ENCODE data around the gene ZNF544. TPM values are rescaled to one million over a fixed set of nuclear protein-coding genes. Genes with fewer than 3 reads are reported as not detected.

The ZNF544 gene
- 33.8 TPM for polyA plus RNA-seq
- long read RNA-seq, donor 1, partial matches to known transcripts = 5 of 6 reads
- long read RNA-seq, donor 1, other reads (novel, unspliced or antisense) = 0 of 6 reads
- long read RNA-seq, donor 2 = 0 reads
- long read RNA-seq, donor 3, partial matches to known transcripts = 0 of 1 reads
- long read RNA-seq, donor 3, other reads (novel, unspliced or antisense) = 0 of 1 reads
- long read RNA-seq, donor 4 = 0 reads
- long read RNA-seq, donor 5 = 0 reads
- long read RNA-seq, donor 6, partial matches to known transcripts = 0 of 2 reads
- long read RNA-seq, donor 6, other reads (novel, unspliced or antisense) = 0 of 2 reads
- long read RNA-seq, donor 7, partial matches to known transcripts = 0 of 4 reads
- long read RNA-seq, donor 7, other reads (novel, unspliced or antisense) = 0 of 4 reads
- long read RNA-seq, donor 8, partial matches to known transcripts = 0 of 2 reads
- long read RNA-seq, donor 8, other reads (novel, unspliced or antisense) = 0 of 2 reads
- long read RNA-seq, donor 9, partial matches to known transcripts = 5 of 5 reads
- long read RNA-seq, donor 9, other reads (novel, unspliced or antisense) = 0 of 5 reads
- long read RNA-seq, donor 10, partial matches to known transcripts = 0 of 14 reads
- long read RNA-seq, donor 10, other reads (novel, unspliced or antisense) = 13 of 14 reads
- long read RNA-seq, donor 11 = 0 reads

DNA sequence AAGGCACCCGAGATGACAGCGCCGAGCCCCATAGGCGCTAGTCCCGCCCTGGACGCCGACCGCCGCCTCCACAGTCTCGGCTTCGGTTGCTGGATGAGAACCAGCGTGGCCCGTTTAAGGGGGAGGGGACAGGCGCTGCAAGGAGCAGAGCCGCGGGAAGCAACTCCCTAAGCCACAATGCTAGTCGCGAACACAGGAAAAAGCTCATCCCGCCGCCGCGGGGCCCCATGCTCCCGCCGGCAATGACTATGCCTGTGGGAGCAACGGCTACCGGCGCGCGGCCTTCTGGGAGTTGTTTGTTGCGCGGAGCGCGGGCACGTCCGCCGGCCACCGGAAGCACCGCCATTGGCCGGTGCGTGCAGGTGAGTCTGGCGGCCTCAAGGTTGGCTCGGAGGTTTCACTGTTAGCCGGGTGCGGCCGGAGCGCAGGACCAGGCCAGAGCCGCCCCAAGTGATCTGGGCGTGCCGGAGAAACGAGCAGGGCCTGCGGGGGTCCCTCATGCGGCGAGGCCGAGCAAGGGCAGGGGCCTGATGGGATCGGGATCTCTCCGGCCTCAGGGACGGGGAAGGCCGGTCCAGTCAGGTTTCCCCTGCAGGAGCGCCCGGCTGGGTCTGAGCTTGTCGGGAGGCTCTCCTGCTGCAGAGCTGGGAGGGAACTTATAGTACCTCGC is at the start of gene ZNF544:
Gene ZNF544, plus strand, starts transcription at position 330 of the 670 bp plus-strand sequence. CDS start 15,110 bp downstream, outside the sequence.
- Histone ChIP-seq H3K9me3 (ENCODE audit: control insufficient read depth, low read depth, low read length) (peaks cover 37% of the 10 kb centered on the region), H3K36me3 (ENCODE audit: control insufficient read depth, insufficient read depth, low read length) (peaks cover 38% of the 10 kb centered on the region), H3K27me3 (ENCODE audit: control insufficient read depth, insufficient read depth, low read length) (no peaks in the 10 kb centered on the region), H3K4me3 (ENCODE audit: low read length) (peak within 1 kb of the TSS; percentile 86), H3K4me1 (ENCODE audit: control insufficient read depth, insufficient read depth, low read length) (peaks cover 11% of the 10 kb centered on the region), H3K27ac (ENCODE audit: low read length) (peak within 1 kb of the TSS; percentile 88)
- WGBS (ENCODE audit: insufficient coverage, low lambda C conversion rate) = no CpG with 5 or more reads among the region's 62 CpGs
- peak; percentile 74 to 91 for DNase-seq

GRCh38 chr19:58181902-58182576 is 46.7 kb upstream of the ZNF544 start:
- Histone ChIP-seq H3K36me3 (ENCODE audit: control insufficient read depth, insufficient read depth, low read length) (peaks cover 22% of the 10 kb centered on the region), H3K27me3 (ENCODE audit: control insufficient read depth, insufficient read depth, low read length) (no peaks in the 10 kb centered on the region), H3K4me1 (ENCODE audit: control insufficient read depth, insufficient read depth, low read length) (no peaks in the 10 kb centered on the region), H3K4me3 (ENCODE audit: low read length) (peak overlapping the region; percentile 71), H3K27ac (ENCODE audit: low read length) (peak overlapping the region; percentile 99), H3K9me3 (ENCODE audit: control insufficient read depth, low read depth, low read length) (peaks cover 68% of the 10 kb centered on the region)
- DNase-seq = peak; percentile 37 to 46
- 80% methylated on average over 1 of the region's 4 CpGs for WGBS (ENCODE audit: insufficient coverage, low lambda C conversion rate)

- H3K4me1 ChIP-seq (ENCODE audit: control insufficient read depth, insufficient read depth, low read length) = no peaks in the 10 kb centered on the region
- H3K27me3 ChIP-seq (ENCODE audit: control insufficient read depth, insufficient read depth, low read length) = no peaks in the 10 kb centered on the region
- H3K27ac ChIP-seq (ENCODE audit: low read length) = peak overlapping the region; percentile 99
- peak overlapping the region; percentile 71 for H3K4me3 ChIP-seq (ENCODE audit: low read length)
- peaks cover 28% of the 10 kb centered on the region for H3K36me3 ChIP-seq (ENCODE audit: control insufficient read depth, insufficient read depth, low read length)
- DNase-seq = no peak
- H3K9me3 ChIP-seq (ENCODE audit: control insufficient read depth, low read depth, low read length) = peaks cover 71% of the 10 kb centered on the region
- 0% methylated on average over 2 of the region's 17 CpGs for WGBS (ENCODE audit: insufficient coverage, low lambda C conversion rate)
Observed at GRCh38 chr19:58182577-58182988, 46.1 kb upstream of the ZNF544 start.

DNA sequence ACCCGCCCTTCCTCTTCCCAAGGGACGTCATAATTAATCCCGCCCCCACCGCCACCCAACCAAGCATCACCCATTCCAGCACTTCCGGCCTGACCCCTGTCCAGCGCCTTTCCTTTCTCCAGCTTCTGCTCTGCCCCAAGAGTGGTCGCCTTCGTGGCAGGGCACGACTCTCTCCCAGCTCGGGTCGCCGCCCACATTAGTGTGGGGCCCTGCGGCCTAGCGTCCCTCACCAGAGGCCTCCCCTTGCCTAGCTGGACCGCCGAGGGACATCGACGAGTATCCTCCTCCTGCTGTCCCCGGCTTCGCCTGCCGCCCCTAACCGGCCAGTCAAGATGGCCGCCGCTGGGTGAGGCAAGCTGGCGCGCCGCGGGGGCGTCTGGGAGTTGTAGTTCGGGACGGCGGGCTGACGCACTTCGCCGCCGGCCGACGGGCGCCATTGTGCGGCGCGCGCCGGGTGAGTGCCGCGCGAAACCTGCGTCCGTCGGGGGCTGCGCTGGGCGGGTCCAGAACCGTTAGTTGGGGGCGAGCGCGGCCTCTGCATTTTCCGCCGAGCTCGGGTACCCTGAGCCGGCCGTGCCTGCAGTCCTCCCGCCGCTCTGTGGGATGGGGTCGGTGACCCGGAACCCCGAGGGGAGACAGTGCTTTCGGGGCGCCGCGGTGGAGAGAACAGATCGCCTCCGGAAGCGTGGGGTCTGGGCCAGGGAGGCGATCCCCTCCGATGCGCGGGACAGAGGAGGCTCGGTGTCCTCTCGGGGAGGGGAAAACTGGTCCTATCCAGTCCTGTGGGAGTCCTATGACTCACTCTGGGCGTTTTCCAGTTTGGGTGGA is 45.5 kb upstream of the ZNF544 start, which contains the start of gene ZNF274:
Gene ZNF274, plus strand, starts transcription at position 73 of the 828 bp plus-strand sequence. CDS start 905 bp downstream, outside the sequence.
- H3K9me3 ChIP-seq (ENCODE audit: control insufficient read depth, low read depth, low read length) = peaks cover 73% of the 10 kb centered on the region
- peak within 1 kb of the TSS; percentile 99 for H3K27ac ChIP-seq (ENCODE audit: low read length)
- H3K4me3 ChIP-seq (ENCODE audit: low read length) = peak within 1 kb of the TSS; percentile 71
- H3K27me3 ChIP-seq (ENCODE audit: control insufficient read depth, insufficient read depth, low read length) = no peaks in the 10 kb centered on the region
- H3K36me3 ChIP-seq (ENCODE audit: control insufficient read depth, insufficient read depth, low read length) = peaks cover 28% of the 10 kb centered on the region
- WGBS (ENCODE audit: insufficient coverage, low lambda C conversion rate) = no CpG with 5 or more reads among the region's 80 CpGs
- peak; percentile 92 to 97 for DNase-seq
- no peaks in the 10 kb centered on the region for H3K4me1 ChIP-seq (ENCODE audit: control insufficient read depth, insufficient read depth, low read length)

DNA sequence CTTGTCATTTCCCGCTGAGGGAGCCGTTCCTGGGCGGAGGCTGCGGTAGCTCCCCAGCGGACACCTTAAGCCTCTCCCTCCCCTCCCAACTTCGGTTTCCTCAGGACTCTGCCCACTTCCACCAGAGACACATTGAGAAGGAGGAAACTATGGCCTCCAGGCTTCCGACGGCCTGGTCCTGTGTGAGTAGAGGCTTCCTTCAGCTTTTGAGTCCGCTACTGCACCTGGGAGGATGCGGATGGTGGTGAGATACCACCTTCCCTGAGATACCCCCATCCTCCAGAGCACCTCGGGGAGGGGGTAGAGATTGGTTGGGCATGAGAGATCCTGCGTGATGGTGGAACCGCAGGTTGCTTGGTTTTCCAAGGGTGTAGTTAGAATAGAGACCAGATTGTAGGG is 44.9 kb upstream of the ZNF544 start:
- Histone ChIP-seq H3K9me3 (ENCODE audit: control insufficient read depth, low read depth, low read length) (peaks cover 78% of the 10 kb centered on the region), H3K36me3 (ENCODE audit: control insufficient read depth, insufficient read depth, low read length) (peaks cover 28% of the 10 kb centered on the region), H3K27ac (ENCODE audit: low read length) (peak overlapping the region; percentile 99), H3K4me1 (ENCODE audit: control insufficient read depth, insufficient read depth, low read length) (no peaks in the 10 kb centered on the region), H3K27me3 (ENCODE audit: control insufficient read depth, insufficient read depth, low read length) (no peaks in the 10 kb centered on the region), H3K4me3 (ENCODE audit: low read length) (peak overlapping the region; percentile 71)
- no CpG with 5 or more reads among the region's 13 CpGs for WGBS (ENCODE audit: insufficient coverage, low lambda C conversion rate)
- no peak for DNase-seq

DNA sequence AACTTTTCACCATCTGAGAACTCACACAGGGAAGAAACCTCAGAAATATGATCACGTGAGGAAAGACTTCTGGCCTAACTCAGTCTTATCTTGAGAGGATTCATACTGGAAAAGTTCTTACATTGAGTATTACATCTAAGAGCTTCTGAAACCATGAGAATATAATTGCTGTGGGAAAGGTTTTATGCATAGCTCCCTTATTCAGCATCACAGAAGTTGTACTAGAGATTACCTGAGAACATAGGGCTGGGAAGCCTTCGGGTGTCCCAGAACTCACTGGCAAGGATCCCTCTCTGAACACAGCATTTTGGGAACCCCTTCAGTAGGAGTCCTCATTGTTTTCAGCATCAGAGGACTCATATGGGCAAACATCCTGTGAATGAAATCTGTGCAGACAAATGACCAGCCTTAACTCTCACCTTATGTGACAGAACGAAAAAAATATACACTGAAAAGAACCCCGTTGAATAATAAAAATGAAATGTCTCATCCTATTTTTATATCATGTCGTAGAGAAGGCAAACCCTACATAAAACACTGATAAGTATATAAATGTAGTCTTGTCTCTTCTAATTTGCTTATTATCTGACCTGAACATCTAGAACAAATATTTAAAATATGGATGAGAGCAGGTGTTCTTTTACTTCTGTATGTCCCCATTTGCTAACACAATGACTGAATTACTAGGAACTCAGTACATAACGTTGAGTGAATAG is 31.7 kb upstream of the ZNF544 start:
- H3K4me3 ChIP-seq (ENCODE audit: low read length) = no peak overlapping the region
- no peak overlapping the region for H3K27ac ChIP-seq (ENCODE audit: low read length)
- no peaks in the 10 kb centered on the region for H3K4me1 ChIP-seq (ENCODE audit: control insufficient read depth, insufficient read depth, low read length)
- H3K27me3 ChIP-seq (ENCODE audit: control insufficient read depth, insufficient read depth, low read length) = no peaks in the 10 kb centered on the region
- WGBS (ENCODE audit: insufficient coverage, low lambda C conversion rate) = 87% methylated on average over 4 of the region's 6 CpGs
- peaks cover 69% of the 10 kb centered on the region for H3K36me3 ChIP-seq (ENCODE audit: control insufficient read depth, insufficient read depth, low read length)
- DNase-seq = peak in 1 of 2 donors; percentile 45
- H3K9me3 ChIP-seq (ENCODE audit: control insufficient read depth, low read depth, low read length) = peaks cover 90% of the 10 kb centered on the region

DNA sequence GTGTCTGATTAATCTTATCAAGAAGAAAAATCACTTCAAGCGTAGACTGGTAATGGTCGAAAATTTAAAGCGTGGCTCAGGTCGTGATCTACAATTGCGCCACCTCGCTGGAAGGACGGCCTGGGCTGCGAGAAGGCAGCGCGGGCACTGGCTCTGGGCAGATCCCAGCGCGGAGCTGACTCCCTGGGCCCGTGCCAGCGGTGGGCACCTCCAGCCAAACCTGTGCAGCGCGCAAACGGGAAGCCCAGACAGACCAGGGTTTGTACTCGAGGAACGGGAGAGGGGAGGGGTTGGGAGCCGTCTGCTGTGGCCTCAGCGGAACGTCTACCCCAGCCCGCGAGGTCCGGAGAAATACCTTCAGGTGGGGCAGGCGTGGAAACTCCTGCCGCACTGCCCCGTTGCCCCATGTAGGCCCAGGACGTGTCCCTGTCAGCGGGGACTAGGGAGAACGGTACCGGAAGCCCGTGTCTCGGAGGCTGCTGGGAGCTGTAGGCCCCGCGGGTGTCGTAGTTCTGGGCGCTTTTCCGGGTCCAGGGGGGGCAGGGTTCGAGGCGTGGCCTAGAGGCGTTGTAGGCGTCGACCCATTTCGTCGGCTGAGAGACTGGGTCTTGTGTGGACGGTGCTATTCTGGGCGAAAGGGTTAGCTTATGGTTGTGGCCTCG is 24.8 kb upstream of the ZNF544 start:
- Histone ChIP-seq H3K4me3 (ENCODE audit: low read length) (no peak overlapping the region), H3K27me3 (ENCODE audit: control insufficient read depth, insufficient read depth, low read length) (no peaks in the 10 kb centered on the region), H3K36me3 (ENCODE audit: control insufficient read depth, insufficient read depth, low read length) (peaks cover 55% of the 10 kb centered on the region), H3K4me1 (ENCODE audit: control insufficient read depth, insufficient read depth, low read length) (no peaks in the 10 kb centered on the region), H3K9me3 (ENCODE audit: control insufficient read depth, low read depth, low read length) (peaks cover 92% of the 10 kb centered on the region), H3K27ac (ENCODE audit: low read length) (no peak overlapping the region)
- WGBS (ENCODE audit: insufficient coverage, low lambda C conversion rate) = no CpG with 5 or more reads among the region's 49 CpGs
- DNase-seq = no peak

- DNase-seq = no peak
- Histone ChIP-seq H3K27me3 (ENCODE audit: control insufficient read depth, insufficient read depth, low read length) (no peaks in the 10 kb centered on the region), H3K36me3 (ENCODE audit: control insufficient read depth, insufficient read depth, low read length) (peaks cover 60% of the 10 kb centered on the region), H3K27ac (ENCODE audit: low read length) (no peak overlapping the region), H3K9me3 (ENCODE audit: control insufficient read depth, low read depth, low read length) (peaks cover 92% of the 10 kb centered on the region), H3K4me3 (ENCODE audit: low read length) (no peak overlapping the region), H3K4me1 (ENCODE audit: control insufficient read depth, insufficient read depth, low read length) (no peaks in the 10 kb centered on the region)
- WGBS (ENCODE audit: insufficient coverage, low lambda C conversion rate) = 23% methylated on average over 5 of the region's 15 CpGs
Observed at GRCh38 chr19:58204566-58204965, 24.1 kb upstream of the ZNF544 start.
